Sigmoid colon (tissue), 3 donors: Measurements from ENCODE around the gene SHLD3.

Experiments used
- POLR2A ChIP-seq, 2 donors: fragments of 450-650 bp; IDR thresholded peaks; one replicate each; pipeline ENCODE4 v1.6.1; 2016; ENCODE audit warnings: antibody characterized with exemption in 2 of 2, mild to moderate bottlenecking in 2 of 2, moderate library complexity in 2 of 2
- TF ChIP-seq, protein P1 (sequence below), 4 experiments: fragments of 450-650 bp in 3 of 4; fragments of 200-600 bp in 1 of 4; IDR thresholded peaks; one replicate each; pipeline ENCODE4 v1.5.1; 2016 to 2019; ENCODE audit warnings: antibody characterized with exemption in 4 of 4, mild to moderate bottlenecking in 3 of 4, moderate library complexity in 2 of 4

DNA sequence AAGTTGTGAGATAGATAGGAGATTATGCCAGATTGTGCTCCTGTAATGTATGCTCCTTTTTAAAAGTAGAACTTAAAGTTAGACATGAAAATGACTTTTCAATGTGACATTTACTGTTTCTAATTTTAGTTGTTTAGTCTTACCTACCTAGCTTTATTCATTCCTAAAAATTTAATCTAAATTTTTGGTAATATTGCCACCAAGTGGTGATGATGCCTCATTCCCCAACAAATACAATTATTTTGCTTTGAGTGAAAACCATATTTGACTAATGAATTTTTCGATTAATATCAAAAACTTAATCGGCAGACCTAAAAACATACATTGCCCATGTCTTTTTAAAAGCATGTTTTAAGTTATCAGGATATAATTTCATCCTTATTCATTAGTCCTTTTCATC lies 36.1 kb upstream of the SHLD3 start:
- TF ChIP-seq, protein P1, sequence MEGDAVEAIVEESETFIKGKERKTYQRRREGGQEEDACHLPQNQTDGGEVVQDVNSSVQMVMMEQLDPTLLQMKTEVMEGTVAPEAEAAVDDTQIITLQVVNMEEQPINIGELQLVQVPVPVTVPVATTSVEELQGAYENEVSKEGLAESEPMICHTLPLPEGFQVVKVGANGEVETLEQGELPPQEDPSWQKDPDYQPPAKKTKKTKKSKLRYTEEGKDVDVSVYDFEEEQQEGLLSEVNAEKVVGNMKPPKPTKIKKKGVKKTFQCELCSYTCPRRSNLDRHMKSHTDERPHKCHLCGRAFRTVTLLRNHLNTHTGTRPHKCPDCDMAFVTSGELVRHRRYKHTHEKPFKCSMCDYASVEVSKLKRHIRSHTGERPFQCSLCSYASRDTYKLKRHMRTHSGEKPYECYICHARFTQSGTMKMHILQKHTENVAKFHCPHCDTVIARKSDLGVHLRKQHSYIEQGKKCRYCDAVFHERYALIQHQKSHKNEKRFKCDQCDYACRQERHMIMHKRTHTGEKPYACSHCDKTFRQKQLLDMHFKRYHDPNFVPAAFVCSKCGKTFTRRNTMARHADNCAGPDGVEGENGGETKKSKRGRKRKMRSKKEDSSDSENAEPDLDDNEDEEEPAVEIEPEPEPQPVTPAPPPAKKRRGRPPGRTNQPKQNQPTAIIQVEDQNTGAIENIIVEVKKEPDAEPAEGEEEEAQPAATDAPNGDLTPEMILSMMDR (IDR thresholded peaks at IDR 0.05), result no peak
- TF ChIP-seq POLR2A (IDR thresholded peaks at IDR 0.05), result no peak
